ENCODE data around the gene HTR1E. TPM values are rescaled to one million over a fixed set of nuclear protein-coding genes. Genes with fewer than 3 reads are reported as not detected.

The HTR1E gene
- total RNA-seq, 4 donors from 2014 or later, result not detected

GRCh38 chr6:87045521-87046075, 108.3 kb downstream of the HTR1E start:
- WGBS, 2 donors, result 48 to 58% methylated on average over 5 of the region's 5 CpGs
- DNase-seq, result no peak

GRCh38 chr6:87049779-87050178, 112.5 kb downstream of the HTR1E start:
- no peaks in the 10 kb centered on the region for H3K9me3 ChIP-seq
- H3K27ac ChIP-seq, result no peak overlapping the region
- H3K4me3 ChIP-seq, result no peak overlapping the region
- no peaks in the 10 kb centered on the region for H3K4me1 ChIP-seq
- H3K27me3 ChIP-seq, result peaks cover 0 to 5% (median 0%) of the 10 kb centered on the region in 4 donors
- DNase-seq, result no peak
- 96 to 100% methylated on average over 1 of the region's 1 CpG for WGBS, 2 donors
- TF ChIP-seq POLR2A (IDR thresholded peaks at IDR 0.05), result no peak
- no peak for TF ChIP-seq CTCF (IDR thresholded peaks at IDR 0.05)
- no peaks in the 10 kb centered on the region for H3K36me3 ChIP-seq
- intact Hi-C loops (cut with DNase I), result no loop called here

More at GRCh38 chr6:87045521-87046075, 108.3 kb downstream of the HTR1E start:
- Histone ChIP-seq H3K27ac (no peak overlapping the region), H3K4me3 (no peak overlapping the region), H3K27me3 (peaks cover 0 to 5% (median 0%) of the 10 kb centered on the region in 4 donors), H3K9me3 (no peaks in the 10 kb centered on the region), H3K36me3 (no peaks in the 10 kb centered on the region), H3K4me1 (no peaks in the 10 kb centered on the region)
- TF ChIP-seq CTCF (IDR thresholded peaks at IDR 0.05), result no peak
- TF ChIP-seq POLR2A (IDR thresholded peaks at IDR 0.05), result no peak
- intact Hi-C loops (cut with DNase I), result no loop called here

- TF ChIP-seq CTCF (IDR thresholded peaks at IDR 0.05), result no peak
- TF ChIP-seq POLR2A (IDR thresholded peaks at IDR 0.05), result no peak
- Histone ChIP-seq H3K36me3 (no peaks in the 10 kb centered on the region), H3K27ac (no peak overlapping the region), H3K27me3 (peaks cover 0 to 3% (median 0%) of the 10 kb centered on the region in 4 donors), H3K9me3 (no peaks in the 10 kb centered on the region), H3K4me1 (no peaks in the 10 kb centered on the region), H3K4me3 (no peak overlapping the region)
- intact Hi-C loops (cut with DNase I), result no loop called here
- DNase-seq, result no peak
- 87 to 88% methylated on average over 1 of the region's 1 CpG for WGBS, 2 donors
These were observed 116.0 kb downstream of the HTR1E start for GRCh38 chr6:87053312-87053711.

- no peak overlapping the region for H3K4me3 ChIP-seq
- DNase-seq, result no peak
- no peaks in the 10 kb centered on the region for H3K4me1 ChIP-seq
- H3K27ac ChIP-seq, result no peak overlapping the region
- TF ChIP-seq POLR2A (IDR thresholded peaks at IDR 0.05) (no peak), CTCF (IDR thresholded peaks at IDR 0.05) (no peak)
- 61 to 70% methylated on average over 3 of the region's 3 CpGs for WGBS, 2 donors
- H3K36me3 ChIP-seq, result no peaks in the 10 kb centered on the region
- H3K9me3 ChIP-seq, result no peaks in the 10 kb centered on the region
- intact Hi-C loops (cut with DNase I), result no loop called here
- H3K27me3 ChIP-seq, result peaks cover 0 to 3% (median 0%) of the 10 kb centered on the region in 4 donors
These were observed 117.0 kb downstream of the HTR1E start for GRCh38 chr6:87054143-87054833.

GRCh38 chr6:87059943-87060342, 122.6 kb downstream of the HTR1E start:
- H3K27me3 ChIP-seq, result peaks cover 0 to 3% (median 0%) of the 10 kb centered on the region in 4 donors
- no peaks in the 10 kb centered on the region for H3K36me3 ChIP-seq
- TF ChIP-seq CTCF (IDR thresholded peaks at IDR 0.05) (no peak), POLR2A (IDR thresholded peaks at IDR 0.05) (no peak)
- H3K27ac ChIP-seq, result no peak overlapping the region
- no peaks in the 10 kb centered on the region for H3K9me3 ChIP-seq
- WGBS, 2 donors, result 89 to 93% methylated on average over 4 to 8 of the region's 18 CpGs
- DNase-seq, result no peak
- no peaks in the 10 kb centered on the region for H3K4me1 ChIP-seq
- no peak overlapping the region for H3K4me3 ChIP-seq
- intact Hi-C loops (cut with DNase I), result no loop called here
